GM23248 (cell line): ENCODE results near the gene TRPM4.

Experiments
- EZH2 ChIP-seq: fragments of 200-600 bp; sonication (generic); IDR thresholded peaks from 2 replicates; pipeline ENCODE4 v1.6.1; 2018; ENCODE audit warnings: antibody characterized with exemption, mild to moderate bottlenecking; ENCODE audit not compliant: insufficient read depth, poor library complexity, severe bottlenecking
- EZH2phosphoT487 ChIP-seq: fragments of 200-600 bp; sonication (generic); IDR thresholded peaks from 2 replicates; pipeline ENCODE4 v1.6.1; 2018; ENCODE audit warnings: antibody characterized with exemption, moderate library complexity, mild to moderate bottlenecking, low read depth; ENCODE audit not compliant: insufficient read depth

DNA sequence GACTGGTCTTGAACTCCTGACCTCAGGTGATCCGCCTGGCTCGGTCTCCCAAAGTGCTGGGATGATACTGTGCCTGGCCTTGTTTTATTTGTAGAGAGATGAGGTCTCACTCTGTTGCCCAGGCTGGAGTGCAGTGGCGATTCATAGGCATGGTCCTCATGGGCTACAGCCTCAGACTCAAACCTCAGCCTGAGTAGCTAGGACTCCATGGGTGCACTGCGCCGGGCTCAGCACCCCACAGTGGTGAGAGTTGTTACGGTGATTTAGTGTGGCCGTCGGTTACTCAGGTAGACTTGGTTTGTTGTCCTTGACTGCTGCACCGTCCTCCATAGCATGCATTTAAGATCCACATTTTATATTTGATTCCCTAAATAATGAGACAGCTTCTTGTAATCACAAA is 86.7 kb downstream of the TRPM4 start:
- TF ChIP-seq EZH2 (no peak), EZH2phosphoT487 (no peak)
